BE2C (cell line): ENCODE measurements around the gene SYNDIG1.

ENCODE experiments used
- DNase-seq: peaks from one replicate; pipeline ENCODE4 v3.0.0-alpha.2; 2020
- H3K27me3 ChIP-seq: fragments of 250-450 bp; sonication (Bioruptor Pico); 2 replicates; pipeline ENCODE4 v1.5.1; 2020; ENCODE audit warnings: mild to moderate bottlenecking
- H3K36me3 ChIP-seq: fragments of 250-450 bp; sonication (Bioruptor Pico); 2 replicates; pipeline ENCODE4 v1.5.1; 2020; ENCODE audit warnings: mild to moderate bottlenecking
- H3K4me1 ChIP-seq: fragments of 250-450 bp; sonication (Bioruptor Pico); 2 replicates; pipeline ENCODE4 v1.5.1; 2020
- H3K4me3 ChIP-seq: 2 replicates; pipeline ENCODE4 v1.5.1; 2011; ENCODE audit warnings: low read depth, low read length
- H3K9me3 ChIP-seq: fragments of 250-450 bp; sonication (Bioruptor Pico); 2 replicates; pipeline ENCODE4 v1.5.1; 2020
- CTCF ChIP-seq: IDR thresholded peaks from 2 replicates; pipeline ENCODE4 v1.5.1; 2012; ENCODE audit warnings: mild to moderate bottlenecking, low read depth, low read length

Gene SYNDIG1

DNA sequence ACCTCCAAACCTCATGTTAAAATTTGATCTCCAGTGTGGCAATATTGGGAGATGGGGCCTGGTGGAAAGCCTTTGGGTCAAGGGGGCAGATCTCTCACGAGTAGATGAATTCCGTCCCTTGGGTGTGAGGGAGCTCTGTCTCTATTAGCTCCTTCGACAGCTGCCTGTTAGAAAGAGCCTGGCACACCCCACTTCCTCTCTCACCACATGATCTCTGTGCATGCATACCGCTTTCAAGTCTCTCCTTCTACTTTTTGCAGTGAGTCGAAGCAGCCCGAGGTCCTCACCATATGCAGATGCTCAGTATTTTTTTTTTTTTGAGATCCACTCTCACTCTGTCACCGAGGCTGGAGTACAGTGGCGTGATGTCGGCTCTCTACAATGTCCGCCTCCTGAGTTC is 176.9 kb downstream of the SYNDIG1 start:
- no peaks in the 10 kb centered on the region for H3K27me3 ChIP-seq
- H3K36me3 ChIP-seq, result no peaks in the 10 kb centered on the region
- no peak for DNase-seq
- no peaks in the 10 kb centered on the region for H3K9me3 ChIP-seq
- H3K4me1 ChIP-seq, result no peaks in the 10 kb centered on the region
- H3K4me3 ChIP-seq, result no peak overlapping the region
- no peak for TF ChIP-seq CTCF

DNA sequence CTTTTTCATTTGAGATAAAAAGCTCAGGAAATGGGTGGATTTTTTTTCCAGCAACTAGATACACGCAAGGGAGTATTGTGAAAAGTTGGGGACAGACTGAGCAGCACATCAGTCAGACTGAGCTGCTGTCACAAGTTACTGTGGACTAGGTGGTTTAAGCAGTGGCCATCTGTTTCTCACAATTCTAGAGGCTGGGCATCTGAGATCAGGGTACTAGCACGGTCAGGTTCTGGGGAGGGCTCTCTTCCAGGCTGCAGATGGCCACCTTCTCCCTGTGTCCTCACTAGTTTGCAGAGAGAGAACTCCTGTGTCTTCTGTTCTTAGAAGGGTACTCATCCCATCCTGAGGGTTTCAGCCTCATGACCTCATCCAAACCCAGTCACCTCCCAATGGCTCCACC is 178.3 kb downstream of the SYNDIG1 start:
- no peak for DNase-seq

GRCh38 chr20:24648481-24648880 is 179.1 kb downstream of the SYNDIG1 start:
- no peaks in the 10 kb centered on the region for H3K9me3 ChIP-seq
- H3K4me1 ChIP-seq, result no peaks in the 10 kb centered on the region
- no peaks in the 10 kb centered on the region for H3K36me3 ChIP-seq
- DNase-seq, result no peak
- no peak overlapping the region for H3K4me3 ChIP-seq
- TF ChIP-seq CTCF, result no peak
- H3K27me3 ChIP-seq, result no peaks in the 10 kb centered on the region

More for the DNA sequence above, 178.3 kb downstream of the SYNDIG1 start:
- H3K36me3 ChIP-seq, result no peaks in the 10 kb centered on the region
- H3K4me1 ChIP-seq, result no peaks in the 10 kb centered on the region
- no peaks in the 10 kb centered on the region for H3K27me3 ChIP-seq
- TF ChIP-seq CTCF, result no peak
- H3K9me3 ChIP-seq, result no peaks in the 10 kb centered on the region
- no peak overlapping the region for H3K4me3 ChIP-seq

- H3K9me3 ChIP-seq, result no peaks in the 10 kb centered on the region
- no peak for TF ChIP-seq CTCF
- DNase-seq, result no peak
- H3K4me3 ChIP-seq, result no peak overlapping the region
- no peaks in the 10 kb centered on the region for H3K27me3 ChIP-seq
- no peaks in the 10 kb centered on the region for H3K4me1 ChIP-seq
- H3K36me3 ChIP-seq, result no peaks in the 10 kb centered on the region
Observed at GRCh38 chr20:24648919-24649318, 179.5 kb downstream of the SYNDIG1 start.

- Histone ChIP-seq H3K4me3 (no peak overlapping the region), H3K9me3 (no peaks in the 10 kb centered on the region), H3K4me1 (no peaks in the 10 kb centered on the region), H3K27me3 (no peaks in the 10 kb centered on the region), H3K36me3 (no peaks in the 10 kb centered on the region)
- no peak for TF ChIP-seq CTCF
- no peak for DNase-seq
Observed at GRCh38 chr20:24649787-24650490, 180.5 kb downstream of the SYNDIG1 start.

DNA sequence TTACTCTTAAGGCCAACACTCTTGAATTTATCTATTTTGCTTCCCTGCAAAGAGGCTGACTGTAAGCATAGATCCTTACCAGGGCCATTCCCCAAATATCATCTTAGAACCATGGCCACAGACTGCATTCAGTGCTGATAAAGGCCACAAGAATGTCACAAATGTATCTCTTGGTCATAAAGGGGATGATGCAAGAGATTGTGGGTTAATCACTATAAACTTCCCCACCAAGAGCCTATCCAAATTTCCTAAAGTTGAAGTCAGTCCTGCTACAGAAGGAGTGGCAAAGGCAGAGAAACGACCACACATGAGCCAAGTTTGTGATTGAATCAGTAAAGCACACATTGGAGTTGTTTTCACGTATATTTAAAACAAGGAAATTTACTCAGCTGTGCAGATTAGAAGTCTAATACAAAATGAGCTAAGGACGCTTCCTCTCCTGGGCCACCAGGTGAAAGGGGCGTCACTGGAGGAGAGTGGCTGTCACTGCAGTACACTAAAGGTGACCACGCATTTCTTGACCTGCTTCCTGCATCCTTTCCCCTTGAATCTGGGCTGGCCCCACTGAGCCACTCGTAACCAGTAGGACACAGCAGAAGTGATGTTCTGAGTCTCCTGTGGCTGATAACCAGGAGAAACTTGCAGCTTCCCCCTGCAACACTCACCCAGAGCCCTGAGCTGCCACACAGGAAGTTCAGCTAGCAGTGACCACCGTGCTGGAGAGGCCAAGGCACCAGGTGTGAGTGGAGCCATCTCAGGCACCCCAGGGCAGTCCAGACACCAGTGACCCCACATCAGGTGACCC is 181.9 kb downstream of the SYNDIG1 start:
- no peak for DNase-seq
- Histone ChIP-seq H3K27me3 (no peaks in the 10 kb centered on the region), H3K36me3 (no peaks in the 10 kb centered on the region), H3K9me3 (no peaks in the 10 kb centered on the region), H3K4me3 (no peak overlapping the region), H3K4me1 (no peaks in the 10 kb centered on the region)
- TF ChIP-seq CTCF, result no peak
